Ovary (tissue), 3 donors: ENCODE measurements around the gene CYREN.

ENCODE experiments used
- CTCF ChIP-seq, 3 donors: fragments of 450-650 bp in 2 of 3; fragments of 200-600 bp in 1 of 3; IDR thresholded peaks; one replicate each; pipeline versions ENCODE4 v1.5.1 to v1.8.0; 2016 to 2022; ENCODE audit warnings: antibody characterized with exemption in 3 of 3, mild to moderate bottlenecking in 1 of 3
- EP300 ChIP-seq: sonication (generic); formaldehyde crosslinking; IDR thresholded peaks from one replicate; pipeline ENCODE4 v1.6.1; 2017; ENCODE audit warnings: antibody characterized with exemption
- POLR2A ChIP-seq: fragments of 450-650 bp; IDR thresholded peaks from one replicate; pipeline ENCODE4 v1.6.1; 2017; ENCODE audit warnings: antibody characterized with exemption, mild to moderate bottlenecking, moderate library complexity
- donor health status: DM: no; HTN: no; CAD: no.

- no peak for TF ChIP-seq CTCF (IDR thresholded peaks at IDR 0.05)
- TF ChIP-seq POLR2A = no peak
- TF ChIP-seq EP300 = no peak
Measured at GRCh38 chr7:135205850-135206249, 35.3 kb upstream of the CYREN start.
